Esophagus mucosa (tissue), 1 donor: ENCODE measurements around the gene SLC17A1. TPM values are rescaled to one million over a fixed set of nuclear protein-coding genes. Genes with fewer than 3 reads are reported as not detected.
"Not testable (repeated sequence)": the region's sequence is repeated elsewhere in the genome, so short reads cannot be mapped to it uniquely, and the experiment has no call there.

Experiments
- ATAC-seq: fragments of 200-7000 bp; cut with Tn5 transposase; one replicate; pipeline ENCODE4 v1.9.1; 2020
- total RNA-seq: library from RNA; stranded (reverse); gene quantifications from one replicate; pipeline ENCODE4 v1.2.4, GENCODE V29; 2023
- donor health status: DM: yes; HTN: yes; CAD: no.

SLC17A1 gene
- total RNA-seq, 1 donor from 2014 or later: not detected

GRCh38 chr6:25756382-25757363, 75.2 kb downstream of the SLC17A1 start:
- no peak for ATAC-seq

GRCh38 chr6:25755483-25755882, 76.4 kb downstream of the SLC17A1 start:
- no peak for ATAC-seq

DNA sequence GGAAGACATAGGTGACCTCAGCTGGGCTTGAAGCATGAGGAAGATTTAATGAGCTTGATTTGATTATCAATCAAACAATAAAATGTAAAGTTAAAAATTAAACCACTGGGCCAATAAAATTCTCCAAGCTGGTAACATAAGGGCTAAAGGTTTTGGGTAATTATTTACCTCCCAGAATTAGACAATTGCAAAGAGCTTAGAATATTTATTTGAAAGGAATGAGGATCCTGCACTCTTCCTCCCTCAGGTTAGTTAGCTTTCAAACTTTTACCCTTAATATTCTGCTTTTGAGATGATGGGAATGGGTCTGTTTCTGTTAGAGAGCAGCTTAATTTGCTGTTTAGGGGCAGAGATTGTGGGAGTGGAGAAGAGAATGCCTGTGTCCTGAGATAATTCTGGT, 77.3 kb downstream of the SLC17A1 start, which contains the start of gene SLC17A4:
SLC17A4 (plus strand) TSS at position 208 of the 400 bp plus-strand sequence. CDS start 7,221 bp downstream, outside the sequence.
- ATAC-seq: no peak

DNA sequence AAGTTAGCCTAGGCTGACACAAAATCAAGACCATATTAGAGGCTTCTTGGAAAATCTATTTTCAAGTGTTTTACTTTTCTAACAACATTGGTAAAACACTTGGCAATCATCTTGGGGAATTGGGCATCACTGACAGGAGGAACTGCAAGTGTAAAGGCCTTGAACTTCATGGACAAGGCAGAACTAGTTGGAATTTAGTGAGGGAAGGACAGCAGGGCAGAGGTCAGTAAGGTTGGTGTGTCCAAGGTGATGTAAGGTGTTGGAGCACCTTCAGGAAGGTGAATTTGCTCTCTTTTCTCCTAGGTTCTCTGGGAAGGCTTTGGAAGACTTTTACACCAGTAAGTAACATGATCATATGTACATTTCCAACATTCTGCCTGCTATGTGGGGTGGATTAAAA, 78.8 kb downstream of the SLC17A1 start:
- no peak for ATAC-seq

DNA sequence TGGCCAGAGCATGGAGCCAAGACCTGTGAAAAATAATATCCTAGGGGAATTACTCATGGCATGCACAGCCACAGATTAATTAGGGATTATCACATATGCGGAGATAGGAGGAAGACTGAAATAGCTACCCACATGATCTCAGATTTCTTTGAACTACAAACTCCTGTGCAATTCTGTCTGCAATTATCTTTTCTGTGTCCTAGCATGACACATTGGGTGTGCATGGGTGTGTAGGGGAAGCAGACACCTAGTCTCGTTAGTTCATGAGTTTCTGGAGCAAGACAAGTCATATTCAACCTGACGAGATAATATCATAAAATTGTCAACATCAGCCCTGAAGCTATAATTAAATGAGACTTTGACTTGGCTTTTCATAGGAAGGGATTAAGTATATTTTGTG, 80.9 kb downstream of the SLC17A1 start:
- ATAC-seq: no peak

DNA sequence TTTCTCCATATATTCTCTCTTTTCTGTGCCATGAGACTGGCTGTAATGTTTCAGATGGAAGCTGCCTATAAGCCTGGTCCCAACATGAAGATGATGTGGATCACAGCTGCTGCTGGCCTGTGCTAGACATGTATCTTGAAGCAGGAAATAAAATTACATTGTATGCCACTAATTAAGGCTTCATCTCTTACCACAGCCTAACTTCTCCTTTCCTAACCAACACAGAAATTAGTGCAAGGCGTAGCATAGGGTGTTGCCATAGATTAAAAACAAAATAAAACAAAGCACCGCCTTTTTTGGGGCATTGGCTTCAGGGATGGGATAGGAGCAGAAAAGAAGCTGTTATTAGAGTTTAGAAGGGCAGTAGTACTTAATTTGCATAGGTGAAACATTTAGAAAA, 82.0 kb downstream of the SLC17A1 start:
- ATAC-seq: no peak

DNA sequence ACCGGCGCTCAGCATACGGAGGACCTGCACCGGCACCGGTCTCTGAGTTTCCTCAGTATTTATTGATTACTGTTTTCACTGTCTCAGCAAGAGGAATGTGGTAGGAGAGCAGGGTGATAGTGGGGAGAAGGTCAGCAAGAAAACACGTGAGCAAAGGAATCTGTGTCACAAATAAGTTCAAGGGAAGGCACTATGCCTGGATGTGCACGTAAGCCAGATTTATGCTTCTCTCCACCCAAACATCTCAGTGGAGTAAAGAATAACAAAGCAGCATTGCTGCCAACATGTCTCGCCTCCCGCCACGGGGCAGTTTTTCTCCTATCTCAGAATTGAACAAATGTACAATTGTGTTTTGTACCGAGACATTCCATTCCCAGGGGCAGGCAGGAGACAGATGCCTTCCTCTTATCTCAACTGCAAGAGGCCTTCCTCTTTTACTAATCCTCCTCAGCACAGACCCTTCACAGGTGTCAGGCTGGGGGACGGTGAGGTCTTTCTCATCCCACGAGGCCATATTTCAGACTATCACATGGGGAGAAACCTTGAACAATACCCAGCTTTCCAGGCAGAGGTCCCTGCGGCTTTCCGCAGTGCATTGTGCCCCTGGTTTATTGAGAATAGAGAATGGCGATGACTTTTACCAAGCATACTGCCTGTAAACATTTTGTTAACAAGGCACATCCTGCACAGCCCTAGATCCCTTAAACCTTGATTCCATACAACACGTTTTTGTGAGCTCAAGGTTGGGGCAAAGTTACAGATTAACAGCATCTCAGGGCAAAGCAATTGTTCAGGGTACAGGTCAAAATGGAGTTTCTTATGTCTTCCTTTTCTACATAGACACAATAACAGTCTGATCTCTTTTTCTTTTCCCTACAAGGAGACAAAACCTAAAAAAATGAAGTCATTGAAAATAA, 83.0 kb downstream of the SLC17A1 start:
- not testable (repeated sequence) for ATAC-seq

DNA sequence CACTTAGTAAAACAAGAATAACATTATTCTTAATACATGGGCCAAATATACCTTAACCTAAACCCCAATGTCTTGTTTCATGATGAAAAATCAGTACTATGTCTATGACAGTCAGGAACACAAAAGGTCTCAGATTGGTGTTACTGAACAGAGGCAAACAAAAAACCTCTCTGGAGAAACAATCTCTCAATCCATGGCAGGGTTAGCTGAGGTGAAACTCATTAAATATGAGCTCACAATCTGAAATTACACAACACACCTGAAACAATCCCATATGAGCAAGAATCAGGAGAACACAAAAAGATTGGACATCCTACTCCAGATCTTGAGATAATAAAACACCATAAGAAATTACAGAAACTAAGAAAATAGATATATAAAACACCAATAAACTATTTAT, 83.8 kb downstream of the SLC17A1 start:
- no peak for ATAC-seq

DNA sequence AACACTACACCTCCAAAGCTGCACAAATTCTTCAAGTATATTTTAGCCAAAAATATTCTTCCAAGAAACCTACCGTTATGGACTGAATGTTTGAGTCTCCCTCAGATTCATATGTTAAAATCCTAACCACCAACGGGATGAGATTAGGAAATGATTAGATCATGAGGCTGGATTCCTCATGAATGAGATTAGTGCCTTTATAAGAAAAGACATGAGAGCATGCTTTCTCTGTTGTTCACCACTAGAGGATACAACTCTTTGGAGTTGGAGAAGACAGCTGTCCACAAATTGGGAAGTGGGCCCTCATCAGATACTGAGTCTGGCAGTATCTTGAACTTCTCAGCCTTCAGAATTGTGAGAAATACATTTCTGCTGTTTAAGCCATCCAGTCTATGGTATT, 84.4 kb downstream of the SLC17A1 start:
- ATAC-seq: no peak

GRCh38 chr6:25746968-25747367, 84.9 kb downstream of the SLC17A1 start:
- no peak for ATAC-seq

- no peak for ATAC-seq
Observed at GRCh38 chr6:25745836-25746235, 86.0 kb downstream of the SLC17A1 start.

DNA sequence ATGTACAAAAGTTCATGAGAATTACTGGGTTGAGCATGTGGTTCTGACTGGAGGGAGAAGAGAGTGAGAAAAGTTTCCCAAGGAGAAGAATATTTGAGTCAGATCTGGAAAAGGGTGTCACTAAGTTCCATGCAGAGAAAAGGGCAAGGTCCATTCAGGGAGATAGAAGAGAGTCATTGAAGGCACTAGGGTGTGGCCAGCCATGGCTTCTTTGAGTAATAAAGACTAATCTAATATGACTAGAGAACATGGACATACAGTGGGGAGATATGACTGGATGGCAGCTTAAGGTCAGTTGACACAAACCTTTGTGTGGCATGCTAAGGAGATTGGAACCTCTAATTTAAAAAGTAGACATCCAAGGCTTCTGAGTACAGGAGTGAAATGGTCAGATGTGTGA, 88.0 kb downstream of the SLC17A1 start:
- no peak for ATAC-seq

DNA sequence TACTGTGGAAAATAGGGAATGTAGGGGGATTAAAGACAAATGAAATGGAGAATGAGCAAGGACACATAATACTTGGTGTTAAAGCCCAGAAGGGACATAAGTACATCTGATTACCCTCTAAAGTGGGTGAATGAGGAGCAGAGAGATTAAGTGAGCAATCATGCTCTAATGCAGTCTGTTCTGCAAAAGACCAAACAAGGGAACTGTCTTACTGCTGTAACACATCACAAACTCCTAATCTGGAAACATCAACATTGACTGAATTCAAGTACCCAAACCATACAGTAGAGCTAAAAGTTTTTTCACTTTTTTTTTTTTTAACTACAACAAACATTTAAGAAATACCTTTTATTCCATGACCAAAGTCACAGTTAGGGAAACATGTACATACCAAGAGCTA, 96.6 kb downstream of the SLC17A1 start:
- no peak for ATAC-seq

Other genes with a start within 250 kb of the SLC17A1 start
- gene SCGN, start 179.8 kb downstream of the SLC17A1 start, total RNA-seq: not detected
- not detected for gene SLC17A4, start 77.3 kb downstream of the SLC17A1 start, total RNA-seq
- not detected for gene SLC17A3, start 42.2 kb upstream of the SLC17A1 start, total RNA-seq
- gene SLC17A2, start 98.6 kb upstream of the SLC17A1 start, total RNA-seq: not detected
- 7.2 TPM for gene TRIM38, start 130.8 kb upstream of the SLC17A1 start, total RNA-seq